CD4-positive, alpha-beta T cell treated with Interleukin-6 at 100 ng/mL for 8 hours (primary cell): ENCODE measurements around the gene TPSAB1.
"Not testable (repeated sequence)": the region's sequence is repeated elsewhere in the genome, so short reads cannot be mapped to it uniquely, and the experiment has no call there.

Source experiments
- DNase-seq: peaks from one replicate; pipeline ENCODE4 v3.0.0-alpha.2; 2020; ENCODE audit warnings: mixed read lengths, low spot score

TPSAB1 gene

GRCh38 chr16:1240436-1240835, at the start of gene TPSAB1:
Gene TPSAB1, plus strand, starts transcription at chr16:1240705. Its CDS starts 234 bp downstream, at chr16:1240939.
- DNase-seq = not testable (repeated sequence)

GRCh38 chr16:1190789-1191188, 49.7 kb upstream of the TPSAB1 start:
- not testable (repeated sequence) for DNase-seq

GRCh38 chr16:1192384-1193073, 48.0 kb upstream of the TPSAB1 start:
- DNase-seq = no peak

GRCh38 chr16:1193143-1193824, 47.2 kb upstream of the TPSAB1 start:
- no peak for DNase-seq

- DNase-seq = no peak
Measured at GRCh38 chr16:1193825-1194581, 46.5 kb upstream of the TPSAB1 start.

GRCh38 chr16:1194665-1195392, 45.7 kb upstream of the TPSAB1 start:
- no peak for DNase-seq

- DNase-seq = no peak
Measured at GRCh38 chr16:1195393-1195666, 45.2 kb upstream of the TPSAB1 start.

DNA sequence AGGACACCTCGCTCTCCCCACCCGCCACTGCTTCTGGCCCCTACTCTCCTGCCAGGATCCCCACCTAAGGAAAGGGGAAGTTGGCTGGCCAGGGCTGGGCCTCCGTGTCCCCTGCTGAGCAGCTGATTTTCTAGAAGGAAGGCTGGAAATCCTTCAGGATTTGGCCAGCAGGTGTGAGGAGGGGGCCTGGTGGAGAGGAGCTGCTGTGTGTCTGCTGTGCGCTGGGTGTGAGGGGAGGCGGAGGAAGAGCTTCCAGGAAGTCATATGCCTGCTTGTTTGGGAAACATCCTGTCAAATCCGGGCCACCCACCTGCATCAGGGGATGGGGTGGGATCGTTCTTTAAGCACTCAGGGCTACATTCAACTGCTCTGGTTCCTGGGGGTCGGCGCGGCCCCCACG, 44.0 kb upstream of the TPSAB1 start:
- no peak for DNase-seq

- DNase-seq = no peak
Measured at GRCh38 chr16:1197237-1197866, 43.2 kb upstream of the TPSAB1 start.

DNA sequence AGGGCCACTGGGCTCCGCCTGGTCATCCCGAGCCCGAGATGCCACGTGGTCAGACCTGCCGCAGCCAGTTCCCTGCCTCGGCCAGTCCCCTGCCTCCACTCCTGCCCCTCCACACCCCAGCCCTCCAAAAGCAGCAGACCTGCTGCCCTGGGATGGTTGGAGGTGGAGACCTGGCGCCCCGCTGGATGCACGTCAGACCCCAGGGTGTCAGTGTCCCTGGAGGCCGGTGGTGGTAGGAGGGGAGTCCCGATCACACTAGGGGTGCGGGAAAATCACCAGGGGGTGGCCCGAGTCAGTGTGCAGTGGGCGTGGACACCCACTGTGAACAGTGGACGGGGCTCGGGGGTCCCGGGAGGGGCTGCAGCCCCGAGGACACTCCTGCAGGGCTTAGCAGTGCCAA, 42.3 kb upstream of the TPSAB1 start:
- DNase-seq = no peak

DNA sequence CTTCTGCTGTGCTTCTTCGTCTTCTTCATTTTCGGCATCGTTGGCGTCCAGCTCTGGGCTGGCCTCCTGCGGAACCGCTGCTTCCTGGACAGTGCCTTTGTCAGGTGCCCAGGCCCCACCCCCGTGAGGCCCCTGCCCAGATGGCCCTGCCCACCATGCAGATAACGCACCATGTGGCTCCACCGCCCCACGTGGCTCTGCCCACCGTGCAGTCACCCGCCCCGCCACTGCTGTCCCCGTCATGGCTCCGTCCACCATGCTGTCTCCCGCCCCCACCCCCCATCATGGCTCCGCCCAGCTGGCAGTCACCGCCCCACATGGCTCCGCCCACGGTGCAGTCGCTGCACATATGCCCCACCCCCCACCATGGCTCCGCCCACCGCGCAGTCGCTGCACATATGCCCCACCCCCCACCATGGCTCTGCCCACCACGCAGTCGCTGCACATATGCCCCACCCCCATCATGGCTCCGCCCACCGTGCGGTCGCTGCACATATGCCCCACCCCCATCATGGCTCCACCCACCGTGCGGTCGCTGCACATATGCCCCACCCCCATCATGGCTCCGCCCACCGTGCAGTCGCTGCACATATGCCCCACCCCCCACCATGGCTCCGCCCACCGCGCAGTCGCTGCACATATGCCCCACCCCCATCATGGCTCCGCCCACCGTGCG, 41.7 kb upstream of the TPSAB1 start:
- DNase-seq = not testable (repeated sequence)

- DNase-seq = no peak
Measured at GRCh38 chr16:1199347-1200013, 41.0 kb upstream of the TPSAB1 start.

DNA sequence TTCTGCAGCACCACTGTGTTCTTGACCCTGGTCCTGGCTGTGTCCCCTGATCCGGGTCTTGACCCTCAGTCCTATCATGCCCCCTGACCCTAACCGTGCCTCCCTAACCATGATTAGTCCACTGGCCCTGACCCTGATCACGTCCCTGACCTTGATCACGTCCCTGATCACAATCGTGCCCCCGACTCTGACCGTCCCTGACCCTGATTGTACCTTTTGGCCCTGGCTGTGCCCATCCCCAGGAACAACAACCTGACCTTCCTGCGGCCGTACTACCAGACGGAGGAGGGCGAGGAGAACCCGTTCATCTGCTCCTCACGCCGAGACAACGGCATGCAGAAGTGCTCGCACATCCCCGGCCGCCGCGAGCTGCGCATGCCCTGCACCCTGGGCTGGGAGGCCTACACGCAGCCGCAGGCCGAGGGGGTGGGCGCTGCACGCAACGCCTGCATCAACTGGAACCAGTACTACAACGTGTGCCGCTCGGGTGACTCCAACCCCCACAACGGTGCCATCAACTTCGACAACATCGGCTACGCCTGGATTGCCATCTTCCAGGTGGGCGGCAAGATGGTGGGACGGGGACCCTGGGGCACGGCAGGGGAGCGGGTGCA, 40.4 kb upstream of the TPSAB1 start:
- DNase-seq = no peak

DNA sequence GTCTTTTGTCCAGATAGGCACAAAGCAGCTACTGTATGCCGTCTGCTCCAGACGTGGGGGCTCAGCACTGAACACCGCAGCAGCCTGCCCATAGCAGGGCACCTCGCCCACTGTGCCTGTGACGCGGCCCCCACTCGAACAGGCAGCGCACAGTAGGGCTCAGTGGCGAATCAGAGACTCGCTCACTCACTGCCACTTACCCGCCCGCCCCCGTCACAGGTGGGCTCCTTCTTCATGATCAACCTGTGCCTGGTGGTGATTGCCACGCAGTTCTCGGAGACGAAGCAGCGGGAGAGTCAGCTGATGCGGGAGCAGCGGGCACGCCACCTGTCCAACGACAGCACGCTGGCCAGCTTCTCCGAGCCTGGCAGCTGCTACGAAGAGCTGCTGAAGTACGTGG, 39.1 kb upstream of the TPSAB1 start:
- DNase-seq = no peak

DNA sequence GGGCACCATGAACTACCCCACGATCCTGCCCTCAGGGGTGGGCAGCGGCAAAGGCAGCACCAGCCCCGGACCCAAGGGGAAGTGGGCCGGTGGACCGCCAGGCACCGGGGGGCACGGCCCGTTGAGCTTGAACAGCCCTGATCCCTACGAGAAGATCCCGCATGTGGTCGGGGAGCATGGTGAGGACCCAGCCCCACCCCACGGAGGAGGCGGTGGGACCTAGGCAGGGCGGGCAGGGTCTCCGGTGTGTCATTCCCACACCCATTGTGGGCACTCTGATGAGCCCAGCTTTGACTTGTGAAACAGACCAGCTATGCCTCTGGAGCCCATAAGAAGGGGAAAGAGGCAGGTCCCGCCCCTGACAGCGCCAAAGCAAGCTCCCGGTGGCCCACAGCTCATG, 38.2 kb upstream of the TPSAB1 start:
- no peak for DNase-seq

- DNase-seq = no peak
Measured at GRCh38 chr16:1204933-1205332, 35.6 kb upstream of the TPSAB1 start.

- DNase-seq = no peak
Measured at GRCh38 chr16:1206326-1206725, 34.2 kb upstream of the TPSAB1 start.

DNA sequence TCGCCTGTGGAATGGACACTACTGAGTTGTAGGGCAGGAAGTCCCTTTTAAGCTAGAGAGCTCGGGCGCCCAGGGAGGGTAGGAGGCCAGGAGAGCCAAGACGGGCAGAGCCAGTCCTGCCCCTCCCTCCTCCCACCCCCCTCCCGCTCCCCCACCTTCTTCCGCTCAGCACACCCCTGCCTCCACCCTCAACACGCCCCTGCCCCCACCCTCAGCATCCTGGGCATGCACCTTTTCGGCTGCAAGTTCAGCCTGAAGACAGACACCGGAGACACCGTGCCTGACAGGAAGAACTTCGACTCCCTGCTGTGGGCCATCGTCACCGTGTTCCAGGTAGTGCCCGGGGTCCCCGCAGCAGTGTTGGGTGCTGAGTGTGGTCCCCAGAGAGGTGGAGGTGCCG, 33.7 kb upstream of the TPSAB1 start:
- DNase-seq = peak; percentile 38

DNA sequence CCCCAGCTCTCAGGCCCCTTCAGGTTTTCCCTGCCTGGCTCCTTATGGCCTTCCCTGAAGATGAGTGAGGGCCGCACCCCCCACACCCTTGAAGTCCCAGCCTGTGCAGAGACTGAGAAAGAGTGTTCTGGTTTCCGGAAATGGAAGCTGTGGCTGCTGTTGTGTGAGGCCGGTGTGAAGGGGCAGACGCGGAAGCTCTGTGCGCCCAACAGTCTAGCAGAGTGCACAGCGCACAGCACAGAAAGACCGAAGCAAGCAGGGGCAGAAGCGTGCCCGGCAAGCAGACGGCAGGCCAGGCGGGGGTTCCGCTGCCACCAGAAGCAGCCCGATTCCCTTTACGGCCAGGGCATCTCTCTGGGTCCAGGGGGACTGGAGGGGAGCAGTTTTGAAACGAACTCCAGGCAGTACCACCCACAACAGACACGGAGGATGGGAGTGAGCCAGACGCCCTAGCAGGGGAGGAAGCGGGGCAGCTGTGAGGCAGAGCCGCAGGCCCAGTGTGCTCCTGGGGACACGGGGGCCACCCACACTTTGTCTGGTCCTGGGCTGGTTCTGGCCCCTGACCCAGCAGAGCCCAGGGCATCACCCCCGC, 32.2 kb upstream of the TPSAB1 start:
- peak; percentile 20 for DNase-seq

GRCh38 chr16:1209081-1209480, 31.4 kb upstream of the TPSAB1 start:
- no peak for DNase-seq
